B cell (primary cell): ENCODE results near the gene PIN1. TPM values are rescaled to one million over a fixed set of nuclear protein-coding genes. Genes with fewer than 3 reads are reported as not detected.

Experiments used
- ATAC-seq: fragments of 200-7000 bp; cut with Tn5 transposase; one replicate; pipeline ENCODE4 v1.10.0; 2021; ENCODE audit warnings: low read depth, mild to moderate bottlenecking, moderate number of reproducible peaks, moderate library complexity
- CTCF ChIA-PET: fragments of 350-600 bp; sonication (Branson Sonifier 250); formaldehyde crosslinking; loops from one replicate; lab custom pipeline; 2021; ENCODE audit warnings: antibody characterized with exemption, inconsistent platforms; lab: Charles Lee
- POLR2A ChIA-PET: fragments of 350-600 bp; sonication (Branson Sonifier 250); formaldehyde crosslinking; loops from one replicate; lab custom pipeline; 2021; ENCODE audit warnings: antibody characterized with exemption; lab: Charles Lee
- DNase-seq: peaks from one replicate; pipeline ENCODE4 v3.0.0; 2013
- H2AFZ ChIP-seq: 2 replicates; pipeline ENCODE4 v1.6.1; 2012; ENCODE audit warnings: mild to moderate bottlenecking, low read depth, low read length; ENCODE audit not compliant: insufficient read depth, poor library complexity, severe bottlenecking
- H3K27ac ChIP-seq, 2 donors: 1 replicate in 1 of 2; 2 replicates in 1 of 2; pipeline ENCODE4 v1.5.1; 2012 to 2013; ENCODE audit warnings: low read length in 2 of 2, mild to moderate bottlenecking in 2 of 2, moderate library complexity in 1 of 2
- H3K27me3 ChIP-seq, 4 experiments: fragments of 200-600 bp in 1 of 4; sonication (generic) in 1 of 4; replicated peaks in 1 of 4; 1 replicate in 2 of 4; 2 replicates in 2 of 4; pipeline versions ENCODE4 v1.6.1 to v1.7.0; 2013 to 2016; ENCODE audit warnings: low read length in 3 of 4, mild to moderate bottlenecking in 2 of 4, mixed read lengths in 1 of 4, moderate library complexity in 1 of 4; ENCODE audit not compliant: insufficient read depth in 4 of 4, control insufficient read depth in 3 of 4; ENCODE audit errors: control extremely low read depth in 1 of 4
- H3K36me3 ChIP-seq, 2 experiments: replicated peaks in 1 of 2; 1 replicate in 1 of 2; 2 replicates in 1 of 2; pipeline versions ENCODE4 v1.6.1 to v1.7.1; 2013; ENCODE audit warnings: low read length in 1 of 2; ENCODE audit not compliant: insufficient read depth in 2 of 2, control insufficient read depth in 1 of 2; ENCODE audit errors: control extremely low read depth in 1 of 2, extremely low read depth in 1 of 2
- H3K4me1 ChIP-seq, 2 donors: fragments of 200-600 bp in 1 of 2; sonication (generic) in 1 of 2; 1 replicate in 1 of 2; 2 replicates in 1 of 2; pipeline versions ENCODE4 v1.5.1 to v1.6.1; 2013 to 2017; ENCODE audit warnings: low read length in 2 of 2; ENCODE audit not compliant: control insufficient read depth in 2 of 2, insufficient read depth in 2 of 2
- H3K4me2 ChIP-seq: replicated peaks from 2 replicates; pipeline ENCODE3; 2012; ENCODE audit warnings: mild to moderate bottlenecking, low read depth, low read length; ENCODE audit not compliant: poor library complexity, severe bottlenecking
- H3K4me3 ChIP-seq, 5 experiments: fragments of 200-600 bp in 1 of 5; sonication (generic) in 1 of 5; 1 replicate in 3 of 5; 2 replicates in 2 of 5; pipeline versions ENCODE4 v1.5.1 to v1.7.0; 2011 to 2016; ENCODE audit warnings: low read length in 4 of 5, mild to moderate bottlenecking in 4 of 5, low read depth in 2 of 5, control low read depth in 1 of 5, moderate library complexity in 1 of 5; ENCODE audit not compliant: insufficient read depth in 1 of 5; ENCODE audit errors: control extremely low read depth in 1 of 5, extremely low read depth in 1 of 5
- H3K79me2 ChIP-seq: fragments of 200-600 bp; sonication (generic); one replicate; pipeline ENCODE4 v1.6.0; 2016; ENCODE audit warnings: low read length; ENCODE audit not compliant: control insufficient read depth, insufficient read depth
- H3K9ac ChIP-seq: fragments of 200-600 bp; sonication (generic); 2 replicates; pipeline ENCODE4 v1.6.1; 2017; ENCODE audit warnings: mild to moderate bottlenecking, low read length, moderate library complexity
- H3K9me3 ChIP-seq, 3 donors: one replicate each; pipeline versions ENCODE4 v1.6.1 to v1.7.1; 2013; ENCODE audit warnings: low read length in 2 of 3; ENCODE audit not compliant: control insufficient read depth in 2 of 3, insufficient read depth in 1 of 3; ENCODE audit errors: control extremely low read depth in 1 of 3
- H4K20me1 ChIP-seq: 2 replicates; pipeline ENCODE4 v1.6.0; 2012; ENCODE audit warnings: mild to moderate bottlenecking, low read length; ENCODE audit not compliant: insufficient read depth, control insufficient read depth, poor library complexity, severe bottlenecking
- H3K27ac Mint-ChIP-seq: one replicate; pipeline ENCODE4 v1.8.0; 2021; ENCODE audit warnings: mixed read lengths
- H3K27me3 Mint-ChIP-seq: one replicate; pipeline ENCODE4 v1.8.0; 2021; ENCODE audit warnings: mixed read lengths
- H3K4me1 Mint-ChIP-seq: one replicate; pipeline ENCODE4 v1.8.0; 2021; ENCODE audit warnings: mixed read lengths
- H3K4me3 Mint-ChIP-seq: one replicate; pipeline ENCODE4 v1.8.0; 2021; ENCODE audit warnings: mixed read lengths
- H3K9me3 Mint-ChIP-seq: one replicate; pipeline ENCODE4 v1.8.0; 2022; ENCODE audit warnings: mixed read lengths; ENCODE audit not compliant: insufficient read depth
- EZH2 ChIP-seq: IDR thresholded peaks from 2 replicates; pipeline ENCODE4 v1.6.1; 2012; ENCODE audit warnings: borderline replicate concordance, low read depth, mild to moderate bottlenecking, moderate library complexity, low read length; ENCODE audit not compliant: insufficient read depth, poor library complexity, severe bottlenecking
- WGBS: methylation state at CpG from one replicate; pipeline ENCODE4 v1.1.5; 2013; ENCODE audit warnings: missing lambda C conversion rate; ENCODE audit not compliant: insufficient coverage; 5-methylcytosine and 5-hydroxymethylcytosine counted together
- intact Hi-C: fragments of 100-400 bp; cut with micrococcal nuclease; formaldehyde crosslinking; loops from one replicate; pipeline ENCODE4 v1.10.0; 2022
- polyA plus RNA-seq: library from polyadenylated mRNA; depleted of rRNA; stranded (reverse); fragments of >200 nt; gene quantifications from 2 replicates; pipeline ENCODE4 v1.2.3, GENCODE V29; 2012
- total RNA-seq, 2 donors: library from RNA; stranded (reverse); fragments of 120-200 nt in 1 of 2; gene quantifications; 1 replicate in 1 of 2; 2 replicates in 1 of 2; pipeline versions ENCODE4 v1.2.3 to v1.2.4, GENCODE V29; 2013 to 2022
- TF ChIP-seq, protein P1 (sequence below): fragments of 200-600 bp; IDR thresholded peaks from one replicate; pipeline ENCODE4 v1.8.0; 2022; ENCODE audit warnings: antibody characterized with exemption, mild to moderate bottlenecking

The PIN1 gene
- total and polyA plus RNA-seq, 2 donors (not counting 1 experiment from before 2014, with no cell fraction given), result 58.9 to 99.0 TPM

DNA sequence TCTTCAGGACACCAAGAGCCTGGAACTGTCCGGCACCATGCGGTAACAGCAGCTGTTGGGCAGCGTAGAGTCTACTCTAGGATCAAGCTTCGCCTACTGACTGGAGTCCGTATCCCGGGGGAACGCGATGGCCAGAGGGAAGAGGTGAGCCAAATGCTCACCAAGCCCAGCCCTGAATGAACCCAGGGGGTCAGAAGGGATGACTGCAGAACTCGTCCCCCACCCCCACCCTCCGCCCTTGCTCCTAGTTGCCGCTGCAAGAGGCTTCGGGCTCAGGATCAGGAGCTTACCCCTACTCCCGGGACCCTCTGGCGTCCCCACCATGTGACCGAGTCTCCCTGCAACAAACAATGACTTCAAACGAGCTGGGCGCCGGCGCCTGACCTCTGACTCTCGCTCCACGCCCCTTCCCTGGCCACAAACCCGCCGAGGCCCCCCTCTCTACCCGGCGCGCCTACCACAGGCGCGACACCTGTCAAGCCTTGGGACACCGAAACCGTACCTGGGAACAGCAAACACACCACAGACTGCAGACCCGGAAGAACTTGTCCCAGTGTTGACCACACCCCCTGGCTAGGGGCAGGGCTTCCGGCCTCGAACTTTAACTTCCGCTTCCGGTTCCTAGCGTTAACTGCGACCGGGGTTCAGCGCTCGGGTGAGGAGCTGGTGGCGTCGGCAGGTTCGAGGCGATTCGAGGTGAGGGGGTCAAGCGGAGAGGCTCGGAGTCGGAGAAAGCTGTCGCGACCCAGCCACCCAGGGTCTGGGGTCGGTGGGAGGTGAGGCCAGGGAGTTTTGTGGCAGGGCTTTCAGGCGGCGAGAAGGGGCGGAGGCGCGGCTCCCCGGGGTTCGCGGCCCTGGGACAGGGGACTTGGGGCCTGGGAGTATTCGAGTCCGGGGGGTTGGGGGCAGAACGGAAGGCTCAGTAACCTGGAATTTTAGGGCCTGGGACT is 7.6 kb upstream of the PIN1 start, which contains the start of gene UBL5:
Gene UBL5, plus strand, starts transcription at position 630 of the 950 bp plus-strand sequence. CDS start 420 bp downstream, outside the sequence.
- intact Hi-C loops, result loop anchor here (1.0 kb wide), 3 partner anchors 8 to 206 kb away; partner anchors contain the start of genes FBXL12, PIN1 and ZNF561
- POLR2A ChIA-PET, result interaction anchor here (0.6 to 1.6 kb wide), 3 partner anchors 9 to 535 kb away, joined by 3 to 8 read pairs (median 4); partner anchors contain the start of gene FBXL12
- H3K4me3 ChIP-seq, result peak within 1 kb of the TSS; percentile 75 to 95 (median 87)

More for the DNA sequence above, 7.6 kb upstream of the PIN1 start, which contains the start of gene UBL5:
- TF ChIP-seq, protein P1, sequence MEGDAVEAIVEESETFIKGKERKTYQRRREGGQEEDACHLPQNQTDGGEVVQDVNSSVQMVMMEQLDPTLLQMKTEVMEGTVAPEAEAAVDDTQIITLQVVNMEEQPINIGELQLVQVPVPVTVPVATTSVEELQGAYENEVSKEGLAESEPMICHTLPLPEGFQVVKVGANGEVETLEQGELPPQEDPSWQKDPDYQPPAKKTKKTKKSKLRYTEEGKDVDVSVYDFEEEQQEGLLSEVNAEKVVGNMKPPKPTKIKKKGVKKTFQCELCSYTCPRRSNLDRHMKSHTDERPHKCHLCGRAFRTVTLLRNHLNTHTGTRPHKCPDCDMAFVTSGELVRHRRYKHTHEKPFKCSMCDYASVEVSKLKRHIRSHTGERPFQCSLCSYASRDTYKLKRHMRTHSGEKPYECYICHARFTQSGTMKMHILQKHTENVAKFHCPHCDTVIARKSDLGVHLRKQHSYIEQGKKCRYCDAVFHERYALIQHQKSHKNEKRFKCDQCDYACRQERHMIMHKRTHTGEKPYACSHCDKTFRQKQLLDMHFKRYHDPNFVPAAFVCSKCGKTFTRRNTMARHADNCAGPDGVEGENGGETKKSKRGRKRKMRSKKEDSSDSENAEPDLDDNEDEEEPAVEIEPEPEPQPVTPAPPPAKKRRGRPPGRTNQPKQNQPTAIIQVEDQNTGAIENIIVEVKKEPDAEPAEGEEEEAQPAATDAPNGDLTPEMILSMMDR, result no peak
- no peak for TF ChIP-seq EZH2
- Histone ChIP-seq H4K20me1 (peaks cover 23% of the 10 kb centered on the region), H3K9me3 (no peaks in the 10 kb centered on the region), H3K4me1 (peaks cover 13 to 20% of the 10 kb centered on the region in 2 donors), H3K79me2 (peaks cover 40% of the 10 kb centered on the region), H3K36me3 (peaks cover 2 to 12% of the 10 kb centered on the region in 2 experiments), H3K9ac (peak within 1 kb of the TSS; percentile 92), H3K27me3 (no peaks in the 10 kb centered on the region), H2AFZ (peak within 1 kb of the TSS; percentile 94), H3K27ac (peak within 1 kb of the TSS; percentile 58 to 90), H3K4me2 (peak within 1 kb of the TSS; percentile 91)
- Mint-ChIP-seq H3K9me3 (no peaks in the 10 kb centered on the region), H3K27me3 (no peaks in the 10 kb centered on the region), H3K27ac (peak within 1 kb of the TSS; percentile 96), H3K4me1 (peaks cover 25% of the 10 kb centered on the region), H3K4me3 (peak within 1 kb of the TSS; percentile 100)
- ATAC-seq, result peak; percentile 95
- CTCF ChIA-PET, result interaction anchor here (0.6 to 1.7 kb wide), 3 partner anchors 9 to 203 kb away, joined by 3 to 4 read pairs (median 3); partner anchors contain the start of gene FBXL12
- under 1% methylated on average over 62 of the region's 62 CpGs for WGBS
- peak; percentile 92 for DNase-seq
